ENCODE data around the gene TFB2M. TPM values are rescaled to one million over a fixed set of nuclear protein-coding genes. Genes with fewer than 3 reads are reported as not detected.
A peak's percentile ranks its signal among the peaks of the same experiment; 100 is the strongest.

The TFB2M gene
- total RNA-seq, 4 donors from 2014 or later: 9.1 to 12.9 (median 11.4) TPM

GRCh38 chr1:246580497-246581370 is 14.7 kb upstream of the TFB2M start:
- Histone ChIP-seq H3K27ac (replicated peaks in 1 of 4) (peak overlapping the region; percentile 70 to 84 (median 79)), H3K4me1 (peaks cover 84 to 95% (median 93%) of the 10 kb centered on the region in 4 donors)
- WGBS: 81% methylated on average over 15 of the region's 15 CpGs

GRCh38 chr1:246579818-246580217 is 13.8 kb upstream of the TFB2M start:
- Histone ChIP-seq H3K27ac (replicated peaks in 1 of 4) (peak overlapping the region; percentile 70 to 84 (median 79)), H3K4me3 (peak overlapping the region in 1 of 4 donors; percentile 4), H3K27me3 (no peaks in the 10 kb centered on the region), H3K9me3 (no peaks in the 10 kb centered on the region), H3K4me1 (peaks cover 78 to 95% (median 90%) of the 10 kb centered on the region in 4 donors), H3K36me3 (no peaks in the 10 kb centered on the region)
- TF ChIP-seq POLR2A (IDR thresholded peaks at IDR 0.05; ENCODE audit: low read depth): no peak
- no peak for TF ChIP-seq POLR2AphosphoS5 (IDR thresholded peaks at IDR 0.05)
- TF ChIP-seq EP300 (IDR thresholded peaks at IDR 0.05): no peak
- TF ChIP-seq CTCF (IDR thresholded peaks at IDR 0.05): no peak
- 8% methylated on average over 3 of the region's 3 CpGs for WGBS
- DNase-seq (ENCODE audit: extremely low spot score): no peak
- intact Hi-C loops (cut with DNase I): loop anchor here (5.0 kb wide), 1 partner anchor 42 kb away; no protein-coding TSS in a partner anchor

More at GRCh38 chr1:246580497-246581370, 14.7 kb upstream of the TFB2M start:
- no peak for DNase-seq (ENCODE audit: extremely low spot score)
- no peak overlapping the region for H3K4me3 ChIP-seq
- H3K36me3 ChIP-seq: no peaks in the 10 kb centered on the region
- no peaks in the 10 kb centered on the region for H3K27me3 ChIP-seq
- no peaks in the 10 kb centered on the region for H3K9me3 ChIP-seq
- TF ChIP-seq POLR2AphosphoS5 (IDR thresholded peaks at IDR 0.05) (no peak), POLR2A (IDR thresholded peaks at IDR 0.05; ENCODE audit: low read depth) (no peak), EP300 (IDR thresholded peaks at IDR 0.05) (no peak), CTCF (IDR thresholded peaks at IDR 0.05) (no peak)
- intact Hi-C loops (cut with DNase I): no loop called here

- Histone ChIP-seq H3K27ac (replicated peaks in 1 of 4) (peak overlapping the region; percentile 70 to 84 (median 79)), H3K9me3 (no peaks in the 10 kb centered on the region), H3K36me3 (no peaks in the 10 kb centered on the region), H3K4me1 (peaks cover 67 to 88% (median 86%) of the 10 kb centered on the region in 4 donors), H3K27me3 (no peaks in the 10 kb centered on the region), H3K4me3 (no peak overlapping the region)
- 27% methylated on average over 2 of the region's 2 CpGs for WGBS
- intact Hi-C loops (cut with DNase I): loop anchor here (5.0 kb wide), 1 partner anchor 45 kb away; no protein-coding TSS in a partner anchor
- no peak for DNase-seq (ENCODE audit: extremely low spot score)
- TF ChIP-seq POLR2AphosphoS5 (IDR thresholded peaks at IDR 0.05) (no peak), POLR2A (IDR thresholded peaks at IDR 0.05; ENCODE audit: low read depth) (no peak), EP300 (IDR thresholded peaks at IDR 0.05) (no peak), CTCF (IDR thresholded peaks at IDR 0.05) (no peak)
Measured at GRCh38 chr1:246577720-246578106, 11.7 kb upstream of the TFB2M start.

GRCh38 chr1:246577082-246577719 is 11.1 kb upstream of the TFB2M start:
- no peaks in the 10 kb centered on the region for H3K27me3 ChIP-seq
- peaks cover 67 to 88% (median 86%) of the 10 kb centered on the region in 4 donors for H3K4me1 ChIP-seq
- WGBS: 64% methylated on average over 5 of the region's 5 CpGs
- no peak overlapping the region for H3K4me3 ChIP-seq
- DNase-seq (ENCODE audit: extremely low spot score): no peak
- no peaks in the 10 kb centered on the region for H3K9me3 ChIP-seq
- no peaks in the 10 kb centered on the region for H3K36me3 ChIP-seq
- TF ChIP-seq EP300 (IDR thresholded peaks at IDR 0.05) (no peak), POLR2AphosphoS5 (IDR thresholded peaks at IDR 0.05) (no peak), POLR2A (IDR thresholded peaks at IDR 0.05; ENCODE audit: low read depth) (no peak), CTCF (IDR thresholded peaks at IDR 0.05) (no peak)
- intact Hi-C loops (cut with DNase I): loop anchor here (5.0 kb wide), 1 partner anchor 45 kb away; no protein-coding TSS in a partner anchor
- H3K27ac ChIP-seq (replicated peaks in 1 of 4): peak overlapping the region; percentile 70 to 84 (median 79)

All from esophagus muscularis mucosa (tissue), 4 donors.